T-helper 17 cell (primary cell): ENCODE results near the gene IRF4. TPM values are rescaled to one million over a fixed set of nuclear protein-coding genes. Genes with fewer than 3 reads are reported as not detected.

ENCODE experiments used
- ATAC-seq: fragments of 150-1000 bp; cut with Tn5 transposase; 2 replicates; pipeline ENCODE4 v1.10.0; 2021; ENCODE audit warnings: mild to moderate bottlenecking, moderate library complexity
- DNase-seq, 3 donors: peaks; one replicate each; pipeline versions ENCODE4 v3.0.0 to v3.0.0-alpha.2; 2020 to 2021
- H3K9me3 ChIP-seq: one replicate; pipeline ENCODE4 v1.7.0; 2013; ENCODE audit warnings: low read length, mild to moderate bottlenecking; ENCODE audit not compliant: control insufficient read depth, poor library complexity, severe bottlenecking
- H3K27ac Mint-ChIP-seq: one replicate; pipeline ENCODE4 v1.8.0; 2022; ENCODE audit warnings: mild to moderate bottlenecking, moderate library complexity, mixed read lengths
- H3K27me3 Mint-ChIP-seq: one replicate; pipeline ENCODE4 v1.8.0; 2022; ENCODE audit warnings: mixed read lengths
- H3K36me3 Mint-ChIP-seq: one replicate; pipeline ENCODE4 v1.8.0; 2022; ENCODE audit warnings: low read depth, mixed read lengths
- H3K4me1 Mint-ChIP-seq: one replicate; pipeline ENCODE4 v1.8.0; 2022; ENCODE audit warnings: mild to moderate bottlenecking, mixed read lengths
- H3K4me3 Mint-ChIP-seq: one replicate; pipeline ENCODE4 v1.8.0; 2022; ENCODE audit warnings: mild to moderate bottlenecking, moderate library complexity, mixed read lengths
- total RNA-seq, 4 donors: library from RNA in 2 of 4; stranded (reverse) in 2 of 4; gene quantifications; one replicate each; pipeline ENCODE4 v1.2.3 and lab custom pipeline; 2022 to 2026

The IRF4 gene
- total RNA-seq, 2 donors from 2014 or later = 16.6 to 32.8 TPM

GRCh38 chr6:348860-349396, 42.6 kb upstream of the IRF4 start:
- no peak for ATAC-seq
- no peak for DNase-seq
- H3K27me3 Mint-ChIP-seq = no peaks in the 10 kb centered on the region
- peaks cover 1% of the 10 kb centered on the region for H3K4me1 Mint-ChIP-seq
- H3K36me3 Mint-ChIP-seq = peaks cover 4% of the 10 kb centered on the region
- H3K4me3 Mint-ChIP-seq = no peak overlapping the region
- H3K27ac Mint-ChIP-seq = no peak overlapping the region
- H3K9me3 ChIP-seq = no peaks in the 10 kb centered on the region

GRCh38 chr6:349491-349921, 42.0 kb upstream of the IRF4 start:
- peaks cover 2% of the 10 kb centered on the region for H3K4me1 Mint-ChIP-seq
- H3K27me3 Mint-ChIP-seq = no peaks in the 10 kb centered on the region
- DNase-seq (no peak), ATAC-seq (no peak)
- H3K9me3 ChIP-seq = no peaks in the 10 kb centered on the region
- peaks cover 5% of the 10 kb centered on the region for H3K36me3 Mint-ChIP-seq
- no peak overlapping the region for H3K27ac Mint-ChIP-seq
- no peak overlapping the region for H3K4me3 Mint-ChIP-seq

- no peak for DNase-seq
- H3K9me3 ChIP-seq = no peaks in the 10 kb centered on the region
- no peak overlapping the region for H3K4me3 Mint-ChIP-seq
- H3K27ac Mint-ChIP-seq = no peak overlapping the region
- H3K4me1 Mint-ChIP-seq = peaks cover 2% of the 10 kb centered on the region
- H3K36me3 Mint-ChIP-seq = peaks cover 5% of the 10 kb centered on the region
- ATAC-seq = no peak
- H3K27me3 Mint-ChIP-seq = no peaks in the 10 kb centered on the region
Observed at GRCh38 chr6:350371-350770, 41.2 kb upstream of the IRF4 start.

DNA sequence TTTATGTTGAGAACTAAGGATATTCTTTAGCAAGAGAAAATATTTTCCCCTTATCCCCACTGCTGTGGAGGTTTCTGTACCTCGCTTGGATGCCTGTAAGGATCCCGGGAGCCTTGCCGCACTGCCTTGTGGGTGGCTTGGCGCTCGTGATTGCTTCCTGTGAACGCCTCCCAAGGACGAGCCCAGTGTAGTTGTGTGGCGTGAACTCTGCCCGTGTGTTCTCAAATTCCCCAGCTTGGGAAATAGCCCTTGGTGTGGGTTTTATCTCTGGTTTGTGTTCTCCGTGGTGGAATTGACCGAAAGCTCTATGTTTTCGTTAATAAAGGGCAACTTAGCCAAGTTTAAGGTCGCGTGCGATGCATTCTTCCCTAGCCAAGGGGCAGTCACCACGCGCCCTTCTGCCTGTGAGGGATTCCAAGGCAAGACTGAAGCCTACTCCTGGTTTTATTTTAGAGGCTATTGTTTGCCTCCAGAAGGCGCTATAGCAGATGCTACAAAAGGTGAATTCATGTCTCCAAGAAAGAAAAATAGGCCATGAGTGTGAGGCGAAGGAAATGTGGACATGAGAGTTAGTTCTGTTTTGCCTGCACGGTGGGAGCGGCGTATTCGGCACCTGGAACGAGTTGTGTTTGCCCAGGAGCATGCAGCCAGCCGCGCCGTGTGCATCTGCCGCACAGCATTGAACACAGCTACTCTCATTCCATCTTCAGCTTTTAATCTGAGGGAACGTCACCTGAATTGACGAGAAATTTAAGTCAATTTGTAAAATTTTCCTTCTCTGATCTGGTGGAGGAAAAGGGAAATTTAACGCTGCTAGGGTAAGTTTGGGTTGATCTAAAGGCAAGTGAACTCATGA, 40.3 kb upstream of the IRF4 start:
- Mint-ChIP-seq H3K27me3 (no peaks in the 10 kb centered on the region), H3K36me3 (peaks cover 5% of the 10 kb centered on the region), H3K4me3 (no peak overlapping the region), H3K4me1 (peaks cover 5% of the 10 kb centered on the region), H3K27ac (no peak overlapping the region)
- no peaks in the 10 kb centered on the region for H3K9me3 ChIP-seq
- ATAC-seq = no peak
- DNase-seq = no peak

DNA sequence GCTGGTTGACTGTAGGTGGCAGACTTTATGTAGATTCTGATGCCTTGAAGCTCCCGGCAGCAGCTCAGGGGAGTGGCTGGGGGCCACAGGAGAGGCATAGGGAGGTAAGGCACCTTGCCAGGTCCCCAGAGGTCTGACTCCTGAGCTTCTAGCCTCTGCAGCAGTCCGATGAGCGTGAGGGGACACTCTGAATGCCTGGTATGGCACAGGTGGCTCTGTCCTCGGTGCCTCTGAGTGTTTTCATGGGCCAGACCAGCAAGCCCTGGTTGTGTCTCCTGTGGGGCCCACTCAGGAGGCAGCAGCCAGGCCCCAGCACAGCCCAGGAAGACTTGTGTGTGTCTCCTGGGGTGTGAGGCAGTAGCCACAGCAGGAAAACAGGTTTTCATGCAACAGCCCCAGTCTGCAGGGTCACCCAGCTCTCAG, 39.7 kb upstream of the IRF4 start:
- H3K9me3 ChIP-seq = no peaks in the 10 kb centered on the region
- no peak overlapping the region for H3K27ac Mint-ChIP-seq
- peaks cover 5% of the 10 kb centered on the region for H3K36me3 Mint-ChIP-seq
- H3K4me3 Mint-ChIP-seq = no peak overlapping the region
- H3K27me3 Mint-ChIP-seq = no peaks in the 10 kb centered on the region
- H3K4me1 Mint-ChIP-seq = peaks cover 5% of the 10 kb centered on the region
- ATAC-seq (no peak), DNase-seq (no peak)

- ATAC-seq = no peak
- no peak overlapping the region for H3K27ac Mint-ChIP-seq
Observed at GRCh38 chr6:352474-352873, 39.1 kb upstream of the IRF4 start.

GRCh38 chr6:352896-353470, 38.6 kb upstream of the IRF4 start:
- Mint-ChIP-seq H3K27ac (no peak overlapping the region), H3K4me3 (no peak overlapping the region), H3K36me3 (peaks cover 5% of the 10 kb centered on the region), H3K27me3 (no peaks in the 10 kb centered on the region), H3K4me1 (peaks cover 8% of the 10 kb centered on the region)
- ATAC-seq = no peak
- DNase-seq = no peak
- no peaks in the 10 kb centered on the region for H3K9me3 ChIP-seq

More at GRCh38 chr6:352474-352873, 39.1 kb upstream of the IRF4 start:
- Mint-ChIP-seq H3K4me1 (peaks cover 5% of the 10 kb centered on the region), H3K36me3 (peaks cover 5% of the 10 kb centered on the region), H3K27me3 (no peaks in the 10 kb centered on the region), H3K4me3 (no peak overlapping the region)
- H3K9me3 ChIP-seq = no peaks in the 10 kb centered on the region
- no peak for DNase-seq

DNA sequence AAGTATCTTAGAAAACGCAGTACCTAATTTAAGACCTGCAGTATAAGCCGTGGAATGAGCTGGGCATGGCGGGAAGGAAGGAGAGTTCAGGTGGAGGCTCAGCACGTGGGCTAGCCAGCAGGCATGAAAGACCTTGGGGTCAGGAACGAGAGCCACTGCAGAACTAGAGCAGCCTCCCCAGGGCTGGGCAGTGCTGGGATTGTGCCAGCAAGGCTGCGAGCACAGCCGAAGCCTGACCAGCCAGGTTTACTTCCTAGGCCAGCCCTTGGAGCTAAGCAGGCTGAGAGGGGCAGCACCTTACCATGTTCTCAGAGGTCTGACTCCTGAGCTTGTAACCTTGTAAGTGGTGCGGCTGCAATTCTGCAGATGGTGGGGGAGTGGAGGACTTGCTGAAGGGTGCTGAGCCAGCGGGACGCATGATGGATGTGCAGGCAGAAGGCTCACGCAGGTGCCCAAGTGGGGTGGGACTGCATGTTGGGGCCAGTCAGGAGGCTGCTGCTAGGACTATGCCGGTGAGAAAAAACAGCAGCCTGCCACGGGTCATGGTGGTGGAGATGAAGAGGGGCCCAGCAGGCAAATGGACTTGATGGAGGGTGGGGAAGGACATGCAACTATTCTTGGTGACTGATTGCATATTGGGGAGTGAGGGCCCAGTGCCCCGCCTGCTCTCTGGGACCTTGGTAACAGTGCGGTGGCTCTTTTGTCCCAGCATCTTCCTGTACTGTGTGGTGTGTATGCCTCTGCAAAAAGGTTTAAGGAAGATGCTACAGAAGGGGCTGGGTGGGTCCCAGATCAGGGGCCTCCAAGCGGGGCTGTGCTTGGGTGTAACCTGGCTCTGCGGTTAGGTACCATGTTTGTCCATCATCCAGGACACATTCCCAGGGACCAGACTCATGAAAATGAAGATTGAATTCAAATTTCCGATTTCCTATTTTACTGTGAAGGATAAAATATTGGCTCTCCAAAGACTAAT, 37.6 kb upstream of the IRF4 start:
- no peaks in the 10 kb centered on the region for H3K9me3 ChIP-seq
- Mint-ChIP-seq H3K4me1 (peaks cover 8% of the 10 kb centered on the region), H3K36me3 (peaks cover 2% of the 10 kb centered on the region), H3K4me3 (no peak overlapping the region), H3K27ac (no peak overlapping the region), H3K27me3 (no peaks in the 10 kb centered on the region)
- no peak for DNase-seq
- ATAC-seq = no peak

- ATAC-seq = no peak
Observed at GRCh38 chr6:354631-355280, 36.8 kb upstream of the IRF4 start.

GRCh38 chr6:355373-356208, 36.0 kb upstream of the IRF4 start:
- H3K36me3 Mint-ChIP-seq = peaks cover 2% of the 10 kb centered on the region
- no peaks in the 10 kb centered on the region for H3K27me3 Mint-ChIP-seq
- no peak overlapping the region for H3K27ac Mint-ChIP-seq
- ATAC-seq (no peak), DNase-seq (no peak)
- peaks cover 8% of the 10 kb centered on the region for H3K4me1 Mint-ChIP-seq
- H3K4me3 Mint-ChIP-seq = no peak overlapping the region
- no peaks in the 10 kb centered on the region for H3K9me3 ChIP-seq

More at GRCh38 chr6:354631-355280, 36.8 kb upstream of the IRF4 start:
- Mint-ChIP-seq H3K36me3 (peaks cover 2% of the 10 kb centered on the region), H3K27me3 (no peaks in the 10 kb centered on the region), H3K4me1 (peaks cover 8% of the 10 kb centered on the region), H3K27ac (no peak overlapping the region), H3K4me3 (no peak overlapping the region)
- no peak for DNase-seq
- H3K9me3 ChIP-seq = no peaks in the 10 kb centered on the region

- DNase-seq = no peak
- H3K27me3 Mint-ChIP-seq = no peaks in the 10 kb centered on the region
- no peak overlapping the region for H3K4me3 Mint-ChIP-seq
- H3K9me3 ChIP-seq = no peaks in the 10 kb centered on the region
- no peak overlapping the region for H3K27ac Mint-ChIP-seq
- H3K4me1 Mint-ChIP-seq = peaks cover 8% of the 10 kb centered on the region
- ATAC-seq = peak; percentile 59
- H3K36me3 Mint-ChIP-seq = peaks cover 2% of the 10 kb centered on the region
Observed at GRCh38 chr6:356828-357251, 34.7 kb upstream of the IRF4 start.
